ENCODE results near the gene CXCL17. TPM values are rescaled to one million over a fixed set of nuclear protein-coding genes. Genes with fewer than 3 reads are reported as not detected.
A peak's percentile ranks its signal among the peaks of the same experiment; 100 is the strongest.

The CXCL17 gene
- total RNA-seq, 1 experiment from 2014 or later = not detected

DNA sequence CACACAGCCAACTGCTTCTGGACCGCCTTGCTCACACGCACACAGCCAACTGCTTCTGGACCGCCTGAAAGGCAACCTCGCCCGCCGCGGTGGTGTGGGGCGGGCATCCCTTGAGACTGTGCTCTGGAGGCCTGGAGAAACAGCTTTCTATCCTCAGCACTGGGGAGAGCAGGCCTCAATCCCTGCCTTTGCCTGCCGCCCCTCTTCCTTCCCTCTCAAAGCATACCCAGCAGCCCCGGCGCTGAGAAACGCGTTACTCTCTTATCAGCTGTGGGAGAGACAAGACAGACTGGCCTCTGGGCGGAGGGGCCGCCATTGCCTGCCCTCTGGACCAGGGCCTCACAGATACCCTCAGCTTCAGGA lies 18.4 kb downstream of the CXCL17 start:
- TF ChIP-seq, protein P1, sequence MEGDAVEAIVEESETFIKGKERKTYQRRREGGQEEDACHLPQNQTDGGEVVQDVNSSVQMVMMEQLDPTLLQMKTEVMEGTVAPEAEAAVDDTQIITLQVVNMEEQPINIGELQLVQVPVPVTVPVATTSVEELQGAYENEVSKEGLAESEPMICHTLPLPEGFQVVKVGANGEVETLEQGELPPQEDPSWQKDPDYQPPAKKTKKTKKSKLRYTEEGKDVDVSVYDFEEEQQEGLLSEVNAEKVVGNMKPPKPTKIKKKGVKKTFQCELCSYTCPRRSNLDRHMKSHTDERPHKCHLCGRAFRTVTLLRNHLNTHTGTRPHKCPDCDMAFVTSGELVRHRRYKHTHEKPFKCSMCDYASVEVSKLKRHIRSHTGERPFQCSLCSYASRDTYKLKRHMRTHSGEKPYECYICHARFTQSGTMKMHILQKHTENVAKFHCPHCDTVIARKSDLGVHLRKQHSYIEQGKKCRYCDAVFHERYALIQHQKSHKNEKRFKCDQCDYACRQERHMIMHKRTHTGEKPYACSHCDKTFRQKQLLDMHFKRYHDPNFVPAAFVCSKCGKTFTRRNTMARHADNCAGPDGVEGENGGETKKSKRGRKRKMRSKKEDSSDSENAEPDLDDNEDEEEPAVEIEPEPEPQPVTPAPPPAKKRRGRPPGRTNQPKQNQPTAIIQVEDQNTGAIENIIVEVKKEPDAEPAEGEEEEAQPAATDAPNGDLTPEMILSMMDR (conservative IDR thresholded peaks at IDR 0.05) = no peak
- H4K5ac ChIP-seq (ENCODE audit: insufficient read length, low read depth, low read length) = no peak overlapping the region
- peaks cover 0 to 3% of the 10 kb centered on the region in 2 experiments; a peak in 3 of 5 replicates for H3K9me3 Mint-ChIP-seq
- H3K23me2 ChIP-seq (ENCODE audit: insufficient read length, low read depth, low read length, poor library complexity, severe bottlenecking) = peaks cover 7% of the 10 kb centered on the region
- H4K91ac ChIP-seq (ENCODE audit: insufficient read length, low read depth, low read length) = no peak overlapping the region
- peaks cover 24 to 50% of the 10 kb centered on the region in 2 experiments for H3K4me1 Mint-ChIP-seq
- no peaks in the 10 kb centered on the region for H3K79me2 ChIP-seq (ENCODE audit: insufficient read depth, low read length)
- no peak overlapping the region for H2AK5ac ChIP-seq (ENCODE audit: insufficient read length, low read length)
- H3K4ac ChIP-seq (ENCODE audit: low read depth, low read length) = no peak overlapping the region
- DNase-seq = no peak
- no peaks in the 10 kb centered on the region for H4K20me1 ChIP-seq (ENCODE audit: control insufficient read depth, insufficient read depth, insufficient read length)
- no peak overlapping the region for H3K18ac ChIP-seq (ENCODE audit: insufficient read length, low read depth, low read length)
- H3K4me1 ChIP-seq (ENCODE audit: insufficient read depth, low read length) = no peaks in the 10 kb centered on the region
- H3K56ac ChIP-seq (ENCODE audit: insufficient read length, low read depth, low read length) = no peak overlapping the region
- no peak overlapping the region for H4K8ac ChIP-seq (replicated peaks; ENCODE audit: insufficient read length, low read depth, low read length)
- H3K27ac Mint-ChIP-seq = no peak overlapping the region
- no peak overlapping the region for H3K23ac ChIP-seq (ENCODE audit: insufficient read length, low read depth, low read length)
- no peak overlapping the region for H3T11ph ChIP-seq (ENCODE audit: low read length)
- no peak overlapping the region for H2BK5ac ChIP-seq (ENCODE audit: insufficient read length, low read length)
- no peak overlapping the region for H3K4me2 ChIP-seq (ENCODE audit: insufficient read depth, insufficient read length, low read length)
- peaks cover 17% of the 10 kb centered on the region; the same call in 1 of the 2 replicates for H3K27me3 ChIP-seq (ENCODE audit: insufficient read depth, low read length)
- no peak overlapping the region for H2AFZ ChIP-seq (ENCODE audit: low read length)
- H3K79me1 ChIP-seq (ENCODE audit: insufficient read depth, low read depth, low read length, poor library complexity, severe bottlenecking) = no peaks in the 10 kb centered on the region
- peaks cover 0 to 4% (median 3%) of the 10 kb centered on the region in 3 experiments; a peak in 3 of 7 replicates for H3K36me3 Mint-ChIP-seq (ENCODE audit: insufficient read depth in 1 of 3, low read depth in 3 of 3)
- no peaks in the 10 kb centered on the region for H3K9me3 ChIP-seq (ENCODE audit: control insufficient read depth, low read depth, low read length)
- no peak overlapping the region for H3K9ac ChIP-seq (ENCODE audit: extremely low read depth, insufficient read length, low read length)
- peaks cover 92% of the 10 kb centered on the region for H3K27me3 Mint-ChIP-seq (ENCODE audit: low read depth)
- H2BK120ac ChIP-seq (ENCODE audit: low read depth, low read length, poor library complexity, severe bottlenecking) = no peak overlapping the region
- no peak overlapping the region for H2BK12ac ChIP-seq (ENCODE audit: insufficient read length, low read depth, low read length)
- H3K27ac ChIP-seq (ENCODE audit: insufficient read length, low read depth, low read length) = no peak overlapping the region
- H2BK20ac ChIP-seq (ENCODE audit: low read depth, low read length, poor library complexity, severe bottlenecking) = no peak overlapping the region
- H3K4me3 Mint-ChIP-seq = peak overlapping the region in 1 of 2 experiments; percentile 90; a peak in 4 of 5 replicates
- no CpG with 5 or more reads among the region's 15 CpGs for WGBS (ENCODE audit: extremely low coverage, insufficient read length, low lambda C conversion rate)
- no peak overlapping the region for H2BK15ac ChIP-seq (ENCODE audit: low read depth, low read length)
- H3K14ac ChIP-seq (ENCODE audit: insufficient read depth, low read length) = no peak overlapping the region

Measured in H9 (cell line).